ENCODE results near the gene SIRT2. TPM values are rescaled to one million over a fixed set of nuclear protein-coding genes. Genes with fewer than 3 reads are reported as not detected.
"Not testable (repeated sequence)": the region's sequence is repeated elsewhere in the genome, so short reads cannot be mapped to it uniquely, and the experiment has no call there.

The SIRT2 gene
- total RNA-seq, 1 experiment from 2014 or later = 15.4 TPM

DNA sequence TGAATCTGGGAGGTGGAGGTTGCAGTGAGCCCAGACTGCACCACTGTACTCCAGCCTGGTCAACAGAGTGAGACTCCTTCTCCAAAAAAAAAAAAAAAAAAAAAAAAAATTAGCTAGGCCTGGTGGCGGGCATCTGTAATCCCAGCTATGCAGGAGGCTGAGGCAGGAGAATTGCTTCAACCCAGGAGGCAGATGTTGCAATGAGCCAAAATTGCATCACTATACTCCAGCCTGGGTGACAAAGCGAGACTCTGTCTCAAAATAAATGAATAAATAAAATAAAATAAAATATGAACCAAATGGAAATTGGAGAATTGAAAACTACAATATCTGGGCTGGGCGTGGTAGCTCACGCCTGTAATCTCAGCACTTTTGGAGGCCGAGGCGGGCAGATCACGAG lies 70.2 kb downstream of the SIRT2 start:
- H3K4me2 ChIP-seq (ENCODE audit: low read length); H3K9me2 ChIP-seq (ENCODE audit: insufficient read depth); intact Hi-C loops (cut with micrococcal nuclease); H3K36me3 ChIP-seq (ENCODE audit: control insufficient read depth in 1 of 2, insufficient read depth in 2 of 2, low read length in 2 of 2); ATAC-seq; H4K20me1 ChIP-seq (ENCODE audit: insufficient read depth); DNase-seq (ENCODE audit: low read depth, low spot score); H3K9ac ChIP-seq (ENCODE audit: low read length); H3K27me3 ChIP-seq (ENCODE audit: insufficient read depth, low read length); H3K9me3 ChIP-seq (ENCODE audit: control insufficient read depth in 1 of 2, insufficient read depth in 1 of 2, low read depth in 1 of 2, low read length in 2 of 2); H3K27ac ChIP-seq (ENCODE audit: low read depth, low read length); H2AFZ ChIP-seq (ENCODE audit: low read depth, low read length, poor library complexity, severe bottlenecking); BruUV-seq (replicated peaks); H3K4me3 ChIP-seq (replicated peaks in 1 of 2; ENCODE audit: low read depth in 1 of 2, low read length in 2 of 2): not testable (repeated sequence)
- ChIA-PET CTCF (interaction anchor here (0.6 kb wide), 1 partner anchor 314 kb away, joined by 4 read pairs; no protein-coding TSS in a partner anchor), POLR2A (interaction anchor here (0.7 kb wide), 1 partner anchor 11 kb away, joined by 3 read pairs; no protein-coding TSS in a partner anchor), RAD21 (ENCODE audit: low non-redundant PET in 1 of 2, low total read pairs in 2 of 2, uncharacterized antibody in 2 of 2, unreplicated experiment in 2 of 2) (interaction anchor here in 1 of 2 experiments (0.6 kb wide), 1 partner anchor 210 kb away, joined by 7 read pairs; the partner anchor contains the start of gene EIF3K)
- H3K4me1 ChIP-seq (ENCODE audit: control insufficient read depth in 1 of 2, insufficient read depth in 2 of 2, low read length in 2 of 2) = peaks cover 2 to 17% of the 10 kb centered on the region in 2 experiments; a peak in 3 of 4 replicates
- H3K79me2 ChIP-seq (ENCODE audit: insufficient read depth, low read length) = peaks cover 54% of the 10 kb centered on the region

Other genes starting within 250 kb of the SIRT2 start
- gene CAPN12, start 155.1 kb downstream of the SIRT2 start, total RNA-seq (2021; ENCODE audit: unreplicated experiment) = 8.8 TPM
- not detected for gene LGALS7, start 126.1 kb downstream of the SIRT2 start, total RNA-seq (2021; ENCODE audit: unreplicated experiment)
- 2.4 TPM for gene LGALS7B, start 110.4 kb downstream of the SIRT2 start, total RNA-seq (2021; ENCODE audit: unreplicated experiment)
- gene LGALS4, start 86.7 kb downstream of the SIRT2 start, total RNA-seq (2021; ENCODE audit: unreplicated experiment) = 0.86 TPM
- 81.3 TPM for gene ECH1, start 67.8 kb downstream of the SIRT2 start, total RNA-seq (2021; ENCODE audit: unreplicated experiment)
- gene HNRNPL, start 49.6 kb downstream of the SIRT2 start, total RNA-seq (2021; ENCODE audit: unreplicated experiment) = 551 TPM
- 28.6 TPM for gene RINL, start 21.3 kb downstream of the SIRT2 start, total RNA-seq (2021; ENCODE audit: unreplicated experiment)
- gene NFKBIB, start 351 bp upstream of the SIRT2 start, total RNA-seq (2021; ENCODE audit: unreplicated experiment) = 51.2 TPM
- gene CCER2, start 12.6 kb upstream of the SIRT2 start, total RNA-seq (2021; ENCODE audit: unreplicated experiment) = 1.2 TPM
- 58.2 TPM for gene SARS2, start 31.1 kb upstream of the SIRT2 start, total RNA-seq (2021; ENCODE audit: unreplicated experiment)
- 97.7 TPM for gene MRPS12, start 31.3 kb upstream of the SIRT2 start, total RNA-seq (2021; ENCODE audit: unreplicated experiment)
- 18.5 TPM for gene FBXO17, start 76.1 kb upstream of the SIRT2 start, total RNA-seq (2021; ENCODE audit: unreplicated experiment)
- gene FBXO27, start 132.9 kb upstream of the SIRT2 start, total RNA-seq (2021; ENCODE audit: unreplicated experiment) = 16.4 TPM
- gene ACP7, start 184.8 kb upstream of the SIRT2 start, total RNA-seq (2021; ENCODE audit: unreplicated experiment) = 4.7 TPM
- 90.1 TPM for gene PAK4, start 226.2 kb upstream of the SIRT2 start, total RNA-seq (2021; ENCODE audit: unreplicated experiment)

Measured in HCT116 (cell line).